HG03025 (cell line): ENCODE results near the gene TMEM184B.
A peak's percentile ranks its signal among the peaks of the same experiment; 100 is the strongest.

Experiments used
- ATAC-seq: cut with Tn5 transposase; IDR thresholded peaks from one replicate; pipeline ENCODE4 v1.9.1; 2021; ENCODE audit warnings: mild to moderate bottlenecking, moderate library complexity; ENCODE audit not compliant: unreplicated experiment, low FRiP score

Gene TMEM184B

GRCh38 chr22:38308791-38309498, 36.1 kb upstream of the TMEM184B start:
- no peak for ATAC-seq

DNA sequence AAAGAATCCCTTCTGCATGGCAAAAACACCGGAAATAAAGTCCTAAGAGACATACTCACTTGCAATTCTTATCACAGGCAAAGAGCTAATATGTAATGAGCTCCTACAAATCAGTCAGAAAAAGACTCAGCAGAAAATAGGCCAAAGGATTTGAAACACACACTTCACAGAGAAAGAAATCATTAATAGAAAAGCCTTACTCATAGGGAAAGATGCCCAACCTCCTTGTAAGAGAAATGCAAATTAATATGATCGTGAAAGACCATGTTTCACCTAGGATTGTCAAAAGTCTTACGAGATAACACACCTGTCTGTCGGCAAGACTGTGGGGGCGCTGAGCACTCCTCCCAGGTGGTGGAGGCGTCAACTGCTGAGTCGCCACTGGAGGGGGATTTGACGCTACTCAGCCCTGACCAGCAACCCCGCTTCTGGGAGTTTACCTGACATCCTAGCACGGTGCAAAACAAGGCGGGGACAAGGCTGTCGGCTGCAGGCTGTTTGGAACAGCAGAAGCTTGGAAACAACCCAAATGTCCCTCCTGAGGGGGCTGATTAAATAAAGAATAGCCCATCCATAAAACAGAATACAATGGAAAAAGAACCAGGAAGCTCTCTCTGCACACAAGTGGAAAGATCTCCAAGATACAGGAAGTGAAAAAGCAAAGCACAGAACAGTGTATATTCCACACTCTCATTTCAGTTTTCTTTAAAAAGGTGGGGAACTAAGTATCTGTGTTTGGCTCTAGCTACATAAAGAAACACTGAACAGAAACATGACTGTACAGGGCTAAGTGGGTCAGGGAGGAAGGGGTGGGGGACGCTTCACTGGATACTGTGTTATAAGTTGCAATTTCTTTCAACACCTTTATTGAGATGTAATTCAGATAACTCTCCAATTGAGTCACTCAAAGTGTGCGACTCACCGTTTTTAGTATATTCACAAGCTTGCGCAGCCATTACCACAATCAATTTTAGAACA, 33.0 kb upstream of the TMEM184B start:
- ATAC-seq, result peak; percentile 43

GRCh38 chr22:38304526-38304925, 31.7 kb upstream of the TMEM184B start:
- ATAC-seq, result no peak

- no peak for ATAC-seq
Observed at GRCh38 chr22:38303974-38304373, 31.2 kb upstream of the TMEM184B start.

- ATAC-seq, result no peak
Observed at GRCh38 chr22:38302906-38303305, 30.1 kb upstream of the TMEM184B start.

- no peak for ATAC-seq
Observed at GRCh38 chr22:38300946-38301345, 28.1 kb upstream of the TMEM184B start.

- no peak for ATAC-seq
Observed at GRCh38 chr22:38300197-38300945, 27.6 kb upstream of the TMEM184B start.

- ATAC-seq, result no peak
Observed at GRCh38 chr22:38299770-38300102, 26.9 kb upstream of the TMEM184B start.

DNA sequence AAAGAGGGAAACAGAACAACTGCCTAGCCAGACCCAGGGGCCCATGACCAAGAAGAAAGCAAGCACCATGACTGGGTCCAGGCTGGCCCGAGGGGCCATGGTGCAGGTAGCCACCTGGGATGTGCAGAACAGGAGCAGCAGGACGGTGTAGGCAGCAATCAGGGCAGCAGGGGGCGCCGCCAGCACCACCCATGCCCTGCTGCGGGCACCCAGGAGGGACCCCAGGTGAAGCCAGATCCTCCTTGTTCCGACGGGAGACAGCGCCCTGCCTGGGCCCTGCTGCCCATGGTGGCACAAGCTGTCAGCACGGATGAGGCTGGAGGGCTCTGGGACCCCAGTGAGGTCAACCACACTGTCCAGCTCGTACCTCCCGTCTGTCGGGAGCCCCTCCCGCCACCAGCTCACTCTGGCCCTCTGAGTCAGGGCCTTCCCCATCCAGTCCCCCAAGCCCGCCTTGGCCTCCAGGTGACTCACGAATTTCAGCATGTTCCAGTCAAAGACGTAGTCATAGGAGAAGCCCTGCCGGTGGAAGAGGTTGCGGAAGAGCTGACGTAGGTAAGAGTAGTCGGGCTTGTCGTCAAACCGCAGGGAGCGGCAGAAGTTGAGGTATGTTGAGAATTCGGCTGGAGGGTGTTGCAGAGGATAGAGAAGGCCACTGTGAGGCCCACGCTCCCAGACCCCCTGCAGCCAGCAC, 25.6 kb upstream of the TMEM184B start:
- no peak for ATAC-seq

DNA sequence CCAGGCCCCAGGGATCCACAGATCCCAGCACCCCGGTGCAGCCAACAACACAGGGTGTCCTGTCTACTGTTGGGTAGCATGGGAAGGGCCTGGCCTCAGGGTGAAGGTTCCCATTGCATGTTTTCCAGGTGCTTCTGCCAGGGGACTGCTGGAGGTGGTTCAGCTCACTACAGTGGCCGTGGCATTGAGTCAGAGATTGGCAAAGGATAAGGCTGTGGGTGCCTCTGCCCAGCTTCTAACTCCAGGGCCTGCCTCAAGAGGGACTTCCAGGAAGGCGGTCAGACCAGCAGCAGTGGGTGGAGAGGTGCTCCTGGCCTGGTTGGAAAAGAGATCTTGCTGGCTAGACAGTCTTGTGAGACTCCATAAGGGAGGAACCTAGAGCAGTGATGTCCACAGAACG, 23.6 kb upstream of the TMEM184B start:
- no peak for ATAC-seq

GRCh38 chr22:38295863-38296262, 23.1 kb upstream of the TMEM184B start:
- no peak for ATAC-seq

- ATAC-seq, result no peak
Observed at GRCh38 chr22:38295339-38295738, 22.5 kb upstream of the TMEM184B start.

GRCh38 chr22:38294193-38294592, 21.4 kb upstream of the TMEM184B start:
- ATAC-seq, result no peak

- ATAC-seq, result no peak
Observed at GRCh38 chr22:38292694-38293093, 19.9 kb upstream of the TMEM184B start.

GRCh38 chr22:38291201-38291777, 18.5 kb upstream of the TMEM184B start:
- ATAC-seq, result no peak

GRCh38 chr22:38290347-38290746, 17.5 kb upstream of the TMEM184B start:
- no peak for ATAC-seq

GRCh38 chr22:38289583-38290082, 16.8 kb upstream of the TMEM184B start:
- no peak for ATAC-seq

DNA sequence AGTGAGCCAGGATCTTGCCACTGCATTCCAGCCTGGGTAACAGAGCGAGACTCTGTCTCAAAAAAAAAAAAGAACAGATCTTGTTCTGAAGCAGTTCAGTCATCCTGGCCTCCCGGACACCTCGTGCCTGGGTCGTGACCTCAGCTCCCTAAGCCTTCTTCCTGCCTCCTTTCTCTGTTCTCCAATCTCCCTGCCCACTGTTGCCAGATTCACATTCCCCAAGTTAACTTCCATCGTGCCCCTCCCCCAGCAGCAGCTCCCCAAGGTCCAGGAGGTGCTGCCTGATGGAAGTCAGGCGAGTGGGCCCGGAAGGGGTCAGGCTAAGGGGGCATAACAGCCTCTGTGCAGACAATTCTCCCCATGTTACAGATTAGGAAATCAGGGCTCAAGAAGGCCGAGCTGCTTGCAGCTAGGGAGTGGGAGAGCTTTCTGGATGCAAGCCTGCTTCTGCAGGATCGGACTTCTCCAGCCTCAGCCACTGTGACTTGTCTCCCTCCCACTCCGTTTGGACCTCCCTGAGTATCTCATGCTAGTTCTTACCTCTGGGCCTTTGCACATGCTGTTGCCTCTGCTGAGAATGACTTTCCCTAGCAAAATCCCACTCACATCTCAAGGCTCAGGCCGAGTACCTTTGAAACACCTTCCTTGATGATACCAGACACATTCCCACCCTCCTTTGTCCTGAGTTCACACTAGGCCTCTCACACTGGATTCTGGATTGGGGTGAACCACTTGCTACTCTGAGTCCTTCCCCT, 14.3 kb upstream of the TMEM184B start:
- ATAC-seq, result no peak

- ATAC-seq, result no peak
Observed at GRCh38 chr22:38285018-38285417, 12.2 kb upstream of the TMEM184B start.
